ENCODE data around the gene AGAP1.

DNA sequence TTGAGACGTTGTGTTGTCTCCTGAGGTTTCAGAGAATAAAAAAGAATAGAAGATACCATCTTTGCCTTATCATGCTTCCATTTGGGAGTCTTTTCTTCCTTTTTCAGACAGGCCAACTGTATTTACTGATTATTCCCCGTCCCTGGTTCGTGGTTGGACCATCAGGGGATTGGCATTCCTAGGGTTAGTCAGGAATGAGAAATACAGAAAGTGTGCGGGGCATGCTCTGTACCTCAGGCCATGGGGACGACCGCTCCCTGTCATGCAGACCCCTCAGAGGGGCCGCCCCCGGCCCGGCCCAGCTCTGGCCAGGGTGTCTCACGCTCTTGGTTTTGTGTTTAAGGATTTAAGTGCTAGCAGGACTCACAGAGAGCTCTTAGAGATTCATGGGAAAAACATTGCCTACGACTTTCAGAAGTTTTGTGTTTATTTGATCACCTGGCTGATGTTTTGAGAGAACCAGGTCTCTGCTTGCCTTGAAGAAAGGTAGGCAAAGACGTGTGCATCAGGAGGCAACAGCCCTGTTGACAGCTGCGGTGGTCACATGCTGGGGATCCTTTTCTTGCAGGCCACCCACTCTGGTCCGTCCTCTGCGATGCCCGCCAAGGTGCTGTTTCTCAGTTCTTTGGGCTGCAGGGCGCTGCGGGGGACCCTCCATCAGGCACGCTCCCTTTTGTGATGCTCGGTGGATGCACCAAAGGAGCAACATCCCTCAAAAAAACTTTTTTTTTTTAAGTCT lies 317.8 kb downstream of the AGAP1 start:
- no peak for TF ChIP-seq POLR2AphosphoS5 (IDR thresholded peaks at IDR 0.05)
- TF ChIP-seq, protein P1, sequence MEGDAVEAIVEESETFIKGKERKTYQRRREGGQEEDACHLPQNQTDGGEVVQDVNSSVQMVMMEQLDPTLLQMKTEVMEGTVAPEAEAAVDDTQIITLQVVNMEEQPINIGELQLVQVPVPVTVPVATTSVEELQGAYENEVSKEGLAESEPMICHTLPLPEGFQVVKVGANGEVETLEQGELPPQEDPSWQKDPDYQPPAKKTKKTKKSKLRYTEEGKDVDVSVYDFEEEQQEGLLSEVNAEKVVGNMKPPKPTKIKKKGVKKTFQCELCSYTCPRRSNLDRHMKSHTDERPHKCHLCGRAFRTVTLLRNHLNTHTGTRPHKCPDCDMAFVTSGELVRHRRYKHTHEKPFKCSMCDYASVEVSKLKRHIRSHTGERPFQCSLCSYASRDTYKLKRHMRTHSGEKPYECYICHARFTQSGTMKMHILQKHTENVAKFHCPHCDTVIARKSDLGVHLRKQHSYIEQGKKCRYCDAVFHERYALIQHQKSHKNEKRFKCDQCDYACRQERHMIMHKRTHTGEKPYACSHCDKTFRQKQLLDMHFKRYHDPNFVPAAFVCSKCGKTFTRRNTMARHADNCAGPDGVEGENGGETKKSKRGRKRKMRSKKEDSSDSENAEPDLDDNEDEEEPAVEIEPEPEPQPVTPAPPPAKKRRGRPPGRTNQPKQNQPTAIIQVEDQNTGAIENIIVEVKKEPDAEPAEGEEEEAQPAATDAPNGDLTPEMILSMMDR (IDR thresholded peaks at IDR 0.05) = no peak
- TF ChIP-seq POLR2A (IDR thresholded peaks at IDR 0.05) = no peak

Measured in sigmoid colon (tissue), 4 donors.